HEK293 (cell line): ENCODE results near the gene PUM2.

Experiments used
- CTCF ChIA-PET: fragments of 350-600 bp; formaldehyde crosslinking; extraction: SDS; loops from one replicate; lab custom pipeline; 2021; ENCODE audit warnings: antibody characterized with exemption; lab: Yijun Ruan, JAX
- POLR2A ChIA-PET: fragments of 300-600 bp; formaldehyde crosslinking; extraction: SDS; loops from one replicate; lab custom pipeline; 2020; ENCODE audit warnings: antibody characterized with exemption, inconsistent platforms; lab: Yijun Ruan, JAX
- H3K27ac ChIP-seq: fragments of 200-500 bp; sonication (Bioruptor generic); 2 replicates; pipeline ENCODE4 v1.5.1; 2014; ENCODE audit warnings: low read depth, low read length, control low read depth, inconsistent platforms; ENCODE audit errors: extremely low read depth
- H3K36me3 ChIP-seq, 2 experiments: fragments of 200-500 bp in 1 of 2; sonication (Bioruptor generic) in 1 of 2; 1 replicate in 1 of 2; 2 replicates in 1 of 2; pipeline ENCODE4 v1.5.1; 2014 to 2017; ENCODE audit warnings: inconsistent platforms in 2 of 2, low read length in 2 of 2; ENCODE audit not compliant: control insufficient read depth in 2 of 2, insufficient read depth in 1 of 2
- H3K4me1 ChIP-seq: fragments of 200-500 bp; sonication (Bioruptor generic); 2 replicates; pipeline ENCODE4 v1.5.1; 2014; ENCODE audit warnings: mild to moderate bottlenecking, low read length, inconsistent platforms; ENCODE audit not compliant: control insufficient read depth, insufficient read depth
- H3K4me3 ChIP-seq: 2 replicates; pipeline ENCODE4 v1.5.1; 2011; ENCODE audit warnings: low read depth, mild to moderate bottlenecking, control low read depth, low read length, moderate library complexity
- H3K9me3 ChIP-seq: fragments of 200-500 bp; sonication (Bioruptor generic); 2 replicates; pipeline ENCODE4 v1.5.1; 2014; ENCODE audit warnings: low read depth, low read length, inconsistent platforms; ENCODE audit not compliant: control insufficient read depth, insufficient read depth
- FEZF1 ChIP-seq: fragments of 450-650 bp; formaldehyde crosslinking; IDR thresholded peaks from 2 replicates; pipeline ENCODE4 v1.5.1; 2016; ENCODE audit warnings: missing biosample characterization, missing genetic modification characterization
- GFI1B ChIP-seq: fragments of 450-650 bp; formaldehyde crosslinking; IDR thresholded peaks from 2 replicates; pipeline ENCODE4 v1.5.1; 2016; ENCODE audit warnings: missing biosample characterization, missing genetic modification characterization
- HOXC10 ChIP-seq: sonication (generic); formaldehyde crosslinking; IDR thresholded peaks from 2 replicates; pipeline ENCODE4 v1.8.1; 2023; ENCODE audit warnings: mild to moderate bottlenecking, missing genetic modification reagents
- IKZF3 ChIP-seq: fragments of 450-650 bp; IDR thresholded peaks from 2 replicates; pipeline ENCODE4 v1.5.0; 2018; ENCODE audit warnings: missing biosample characterization, mild to moderate bottlenecking, missing genetic modification characterization, moderate library complexity
- KLF8 ChIP-seq: fragments of 450-650 bp; formaldehyde crosslinking; IDR thresholded peaks from 2 replicates; pipeline ENCODE4 v1.5.1; 2016; ENCODE audit warnings: missing biosample characterization, missing genetic modification characterization
- PBX3 ChIP-seq: sonication (generic); formaldehyde crosslinking; IDR thresholded peaks from 2 replicates; pipeline ENCODE4 v1.8.1; 2022; ENCODE audit warnings: mild to moderate bottlenecking, moderate library complexity, missing genetic modification reagents
- PRDM1 ChIP-seq: fragments of 450-650 bp; formaldehyde crosslinking; IDR thresholded peaks from 2 replicates; pipeline ENCODE4; 2016; ENCODE audit warnings: missing biosample characterization, missing genetic modification characterization
- PRDM10 ChIP-seq: fragments of 450-650 bp; formaldehyde crosslinking; IDR thresholded peaks from 2 replicates; pipeline ENCODE4 v1.5.1; 2016; ENCODE audit warnings: missing biosample characterization, missing genetic modification characterization
- TCF7L2 ChIP-seq: IDR thresholded peaks from 2 replicates; pipeline ENCODE4 v1.6.1; 2011; ENCODE audit warnings: low read depth, mild to moderate bottlenecking, inconsistent platforms, low read length, moderate library complexity, borderline replicate concordance
- TRIM28 ChIP-seq: IDR thresholded peaks from 2 replicates; pipeline ENCODE4 v1.6.1; 2011; ENCODE audit warnings: low read length, control low read depth, borderline replicate concordance
- ZBTB6 ChIP-seq: fragments of 450-650 bp; formaldehyde crosslinking; IDR thresholded peaks from 2 replicates; pipeline ENCODE4 v1.5.1; 2017; ENCODE audit warnings: missing biosample characterization, missing genetic modification characterization
- ZIC2 ChIP-seq: fragments of 450-650 bp; formaldehyde crosslinking; IDR thresholded peaks from 2 replicates; pipeline ENCODE4 v1.5.1; 2016; ENCODE audit warnings: missing biosample characterization, missing genetic modification characterization
- ZNF18 ChIP-seq: fragments of 450-650 bp; formaldehyde crosslinking; IDR thresholded peaks from 2 replicates; pipeline ENCODE4 v1.5.1; 2016; ENCODE audit warnings: missing biosample characterization, missing genetic modification characterization
- ZNF2 ChIP-seq: fragments of 450-650 bp; formaldehyde crosslinking; IDR thresholded peaks from 2 replicates; pipeline ENCODE4 v1.5.1; 2016; ENCODE audit warnings: missing biosample characterization, missing genetic modification characterization
- ZNF248 ChIP-seq: fragments of 450-650 bp; formaldehyde crosslinking; IDR thresholded peaks from 2 replicates; pipeline ENCODE4 v1.5.1; 2017; ENCODE audit warnings: missing biosample characterization, missing genetic modification characterization
- ZNF274 ChIP-seq, 2 experiments: fragments of 200-500 bp in 1 of 2; fragments of 450-650 bp in 1 of 2; sonication (Bioruptor generic) in 1 of 2; formaldehyde crosslinking in 1 of 2; IDR thresholded peaks; 2 replicates each; pipeline versions ENCODE4 v1.5.1 to v1.6.1; 2014 to 2016; ENCODE audit warnings: borderline replicate concordance in 1 of 2, inconsistent platforms in 1 of 2, low read length in 1 of 2, missing biosample characterization in 1 of 2, missing genetic modification characterization in 1 of 2
- ZNF311 ChIP-seq: fragments of 450-650 bp; formaldehyde crosslinking; IDR thresholded peaks from 2 replicates; pipeline ENCODE4 v1.5.1; 2017; ENCODE audit warnings: missing biosample characterization, missing genetic modification characterization, borderline replicate concordance
- ZNF350 ChIP-seq: fragments of 450-650 bp; formaldehyde crosslinking; IDR thresholded peaks from 2 replicates; pipeline ENCODE4 v1.5.0; 2017; ENCODE audit warnings: missing biosample characterization, mild to moderate bottlenecking, missing genetic modification characterization
- ZNF514 ChIP-seq: fragments of 450-650 bp; formaldehyde crosslinking; IDR thresholded peaks from 2 replicates; pipeline ENCODE4 v1.5.1; 2016; ENCODE audit warnings: missing biosample characterization, missing genetic modification characterization
- ZNF791 ChIP-seq: fragments of 450-650 bp; formaldehyde crosslinking; IDR thresholded peaks from 2 replicates; pipeline ENCODE4 v1.5.1; 2016; ENCODE audit warnings: missing biosample characterization, missing genetic modification characterization

The PUM2 gene

GRCh38 chr2:20213651-20214565, 136.7 kb downstream of the PUM2 start:
- Histone ChIP-seq H3K4me1 (peaks cover 12% of the 10 kb centered on the region), H3K27ac (no peak overlapping the region), H3K4me3 (no peak overlapping the region), H3K9me3 (no peaks in the 10 kb centered on the region), H3K36me3 (peaks cover 0 to 12% of the 10 kb centered on the region in 2 experiments; a peak in 2 of 3 replicates)
- 0 out of 2 replicates have a peak, but pooled peaks have one; percentile 34 for TF ChIP-seq IKZF3 (tag by site-specific recombination)
- 0 out of 2 replicates have a peak, but pooled peaks have one; percentile 65 for TF ChIP-seq TRIM28
- no peak for TF ChIP-seq ZNF514
- no peak for TF ChIP-seq ZNF18 (tag by site-specific recombination)
- peak; percentile 84 for TF ChIP-seq PRDM10 (tag by site-specific recombination)
- TF ChIP-seq TCF7L2 = peak; percentile 73; the same call in 1 of the 2 replicates
- ChIA-PET POLR2A (interaction anchor here (1.1 to 2.2 kb wide), 3 partner anchors 8 to 11 kb away, joined by 3 to 6 read pairs (median 6); partner anchors contain the start of gene SDC1), CTCF (interaction anchor here (0.9 to 1.1 kb wide), 3 partner anchors 11 to 77 kb away, joined by 3 to 4 read pairs (median 3); partner anchors contain the start of gene SDC1)

- Histone ChIP-seq H3K36me3 (peaks cover 0 to 5% of the 10 kb centered on the region in 2 experiments; a peak in 1 of 3 replicates), H3K9me3 (no peaks in the 10 kb centered on the region), H3K4me1 (peaks cover 15% of the 10 kb centered on the region), H3K27ac (no peak overlapping the region), H3K4me3 (no peak overlapping the region)
- POLR2A ChIA-PET = interaction anchor here (2.2 kb wide), 1 partner anchor 9 kb away, joined by 6 read pairs; no protein-coding TSS in a partner anchor
- CTCF ChIA-PET = interaction anchor here (0.9 kb wide), 1 partner anchor 78 kb away, joined by 3 read pairs; no protein-coding TSS in a partner anchor
- TF ChIP-seq ZNF2 (tag by site-specific recombination) (no peak), ZIC2 (tag by site-specific recombination) (no peak), PRDM1 (no peak), GFI1B (no peak), ZNF274 (IDR thresholded peaks at IDR 0.05; ENCODE audit: low read length) (no peak), ZNF274 (tag by site-specific recombination; IDR thresholded peaks at IDR 0.05; ENCODE audit: borderline replicate concordance) (no peak), ZNF350 (no peak), KLF8 (tag by site-specific recombination) (no peak), TRIM28 (no peak), HOXC10 (no peak), PBX3 (no peak), FEZF1 (tag by site-specific recombination) (no peak), ZBTB6 (no peak), ZNF248 (tag by site-specific recombination) (no peak), ZNF311 (tag by site-specific recombination) (no peak), ZNF791 (no peak)
Observed at GRCh38 chr2:20212871-20213503, 137.7 kb downstream of the PUM2 start.
